Gastroesophageal sphincter (tissue), 4 donors: ENCODE results near the gene RTN4R. TPM values are rescaled to one million over a fixed set of nuclear protein-coding genes. Genes with fewer than 3 reads are reported as not detected.
A peak's percentile ranks its signal among the peaks of the same experiment; 100 is the strongest.

Experiments
- ATAC-seq: fragments of 150-250 bp; one replicate; pipeline ENCODE4 v1.9.1; 2016; ENCODE audit warnings: mild to moderate bottlenecking, moderate library complexity
- H3K27ac ChIP-seq, 4 donors: fragments of 200-600 bp; sonication (generic) in 3 of 4; 1 replicate in 3 of 4; 2 replicates in 1 of 4; pipeline ENCODE4 v1.5.1; 2016 to 2019
- H3K27me3 ChIP-seq: fragments of 200-600 bp; sonication (generic); one replicate; pipeline ENCODE4 v1.5.1; 2019
- H3K36me3 ChIP-seq, 2 donors: fragments of 200-600 bp; sonication (generic); one replicate each; pipeline ENCODE4 v1.5.1; 2019; ENCODE audit warnings: control low read depth in 1 of 2
- H3K4me1 ChIP-seq, 3 donors: fragments of 200-600 bp; sonication (generic); 1 replicate in 2 of 3; 2 replicates in 1 of 3; pipeline ENCODE4 v1.5.1; 2016 to 2019; ENCODE audit warnings: control low read depth in 2 of 3
- H3K4me3 ChIP-seq, 2 donors: fragments of 200-600 bp; sonication (generic); one replicate each; pipeline ENCODE4 v1.5.1; 2019; ENCODE audit warnings: mild to moderate bottlenecking in 1 of 2, moderate library complexity in 1 of 2
- H3K9me3 ChIP-seq, 3 donors: fragments of 200-600 bp; sonication (generic); one replicate each; pipeline ENCODE4 v1.5.1; 2017 to 2019; ENCODE audit warnings: control low read depth in 2 of 3
- CTCF ChIP-seq, 4 experiments: fragments of 200-600 bp in 2 of 4; fragments of 450-650 bp in 2 of 4; sonication (generic) in 1 of 4; IDR thresholded peaks; one replicate each; pipeline ENCODE4 v1.5.1; 2017 to 2019; ENCODE audit warnings: antibody characterized with exemption in 4 of 4, mild to moderate bottlenecking in 2 of 4, moderate library complexity in 2 of 4
- EP300 ChIP-seq: sonication (generic); formaldehyde crosslinking; IDR thresholded peaks from one replicate; pipeline ENCODE4 v1.6.1; 2017; ENCODE audit warnings: antibody characterized with exemption, mild to moderate bottlenecking
- POLR2A ChIP-seq, 2 donors: fragments of 450-650 bp; IDR thresholded peaks; one replicate each; pipeline ENCODE4 v1.6.1; 2017; ENCODE audit warnings: antibody characterized with exemption in 2 of 2, mild to moderate bottlenecking in 2 of 2, moderate library complexity in 1 of 2
- POLR2AphosphoS5 ChIP-seq: sonication (generic); formaldehyde crosslinking; IDR thresholded peaks from one replicate; pipeline ENCODE4 v1.6.1; 2017; ENCODE audit warnings: antibody characterized with exemption
- WGBS, 2 donors: methylation state at CpG; one replicate each; pipeline ENCODE4 v1.1.5; 2018; ENCODE audit warnings: low coverage in 1 of 2; 5-methylcytosine and 5-hydroxymethylcytosine counted together
- total RNA-seq, 4 donors: library from RNA; depleted of rRNA; stranded (reverse); fragments of >200 nt; gene quantifications; one replicate each; pipeline ENCODE4 v1.1.0, GENCODE V29; 2016

Gene RTN4R
- total RNA-seq, 4 donors from 2014 or later, result 1.3 to 2.4 TPM; not detected in 2

- 17% methylated on average over 1 of the region's 9 CpGs; no CpG with 5 or more reads in 1 of the 2 donors for WGBS, 2 donors
- H3K36me3 ChIP-seq, result no peaks in the 10 kb centered on the region
- no peak for TF ChIP-seq POLR2AphosphoS5
- TF ChIP-seq EP300, result no peak
- TF ChIP-seq POLR2A (IDR thresholded peaks at IDR 0.05), result no peak
- no peak for TF ChIP-seq CTCF (IDR thresholded peaks at IDR 0.05)
- no peaks in the 10 kb centered on the region for H3K9me3 ChIP-seq
- peak overlapping the region in 3 of 4 donors; percentile 72 to 76 (median 74) for H3K27ac ChIP-seq
- no peak for ATAC-seq
- peak overlapping the region; percentile 38 to 60 for H3K4me3 ChIP-seq
- peaks cover 0 to 69% (median 26%) of the 10 kb centered on the region in 3 donors for H3K4me1 ChIP-seq
- H3K27me3 ChIP-seq, result peaks cover 5% of the 10 kb centered on the region
Observed at GRCh38 chr22:20206709-20207215, 61.4 kb downstream of the RTN4R start.

- Histone ChIP-seq H3K27ac (peak overlapping the region in 3 of 4 donors; percentile 72 to 76 (median 74)), H3K27me3 (peaks cover 5% of the 10 kb centered on the region), H3K36me3 (no peaks in the 10 kb centered on the region), H3K9me3 (no peaks in the 10 kb centered on the region), H3K4me1 (peaks cover 0 to 63% (median 21%) of the 10 kb centered on the region in 3 donors), H3K4me3 (peak overlapping the region; percentile 38 to 60)
- WGBS, 2 donors, result 26 to 50% methylated on average over 2 to 10 of the region's 12 CpGs
- ATAC-seq, result peak; percentile 77
- TF ChIP-seq EP300, result no peak
- TF ChIP-seq POLR2A (IDR thresholded peaks at IDR 0.05), result peak in 1 of 2 donors; percentile 36
- TF ChIP-seq CTCF (IDR thresholded peaks at IDR 0.05), result peak in 1 of 4 experiments; percentile 33
- TF ChIP-seq POLR2AphosphoS5, result peak; percentile 22
Observed at GRCh38 chr22:20205964-20206708, 62.0 kb downstream of the RTN4R start.

GRCh38 chr22:20205464-20205963 is 62.6 kb downstream of the RTN4R start:
- Histone ChIP-seq H3K27ac (peak overlapping the region in 3 of 4 donors; percentile 72 to 76 (median 74)), H3K9me3 (no peaks in the 10 kb centered on the region), H3K4me3 (no peak overlapping the region), H3K36me3 (no peaks in the 10 kb centered on the region), H3K27me3 (peaks cover 5% of the 10 kb centered on the region), H3K4me1 (peaks cover 0 to 56% (median 21%) of the 10 kb centered on the region in 3 donors)
- ATAC-seq, result no peak
- WGBS, 2 donors, result no CpG with 5 or more reads among the region's 15 CpGs
- TF ChIP-seq POLR2AphosphoS5 (no peak), CTCF (IDR thresholded peaks at IDR 0.05) (no peak), POLR2A (IDR thresholded peaks at IDR 0.05) (no peak)

GRCh38 chr22:20204806-20205205 is 63.3 kb downstream of the RTN4R start:
- Histone ChIP-seq H3K27me3 (peaks cover 5% of the 10 kb centered on the region), H3K4me1 (peaks cover 0 to 52% (median 21%) of the 10 kb centered on the region in 3 donors), H3K4me3 (no peak overlapping the region), H3K27ac (peak overlapping the region in 3 of 4 donors; percentile 72 to 76 (median 74)), H3K36me3 (no peaks in the 10 kb centered on the region), H3K9me3 (no peaks in the 10 kb centered on the region)
- WGBS, 2 donors, result 67% methylated on average over 1 of the region's 16 CpGs; no CpG with 5 or more reads in 1 of the 2 donors
- TF ChIP-seq POLR2A (IDR thresholded peaks at IDR 0.05) (no peak), CTCF (IDR thresholded peaks at IDR 0.05) (no peak), EP300 (no peak), POLR2AphosphoS5 (no peak)
- ATAC-seq, result no peak
